NCI-H1092 (cell line): Measurements from ENCODE around the gene FTCD.

Source experiments
- DNase-seq: peaks from one replicate; lab custom pipeline; 2025; lab: John Stamatoyannopoulos, UW

Gene FTCD

GRCh38 chr21:46124083-46124925, 31.1 kb downstream of the FTCD start:
- no peak for DNase-seq

GRCh38 chr21:46122758-46123683, 32.4 kb downstream of the FTCD start:
- no peak for DNase-seq

DNA sequence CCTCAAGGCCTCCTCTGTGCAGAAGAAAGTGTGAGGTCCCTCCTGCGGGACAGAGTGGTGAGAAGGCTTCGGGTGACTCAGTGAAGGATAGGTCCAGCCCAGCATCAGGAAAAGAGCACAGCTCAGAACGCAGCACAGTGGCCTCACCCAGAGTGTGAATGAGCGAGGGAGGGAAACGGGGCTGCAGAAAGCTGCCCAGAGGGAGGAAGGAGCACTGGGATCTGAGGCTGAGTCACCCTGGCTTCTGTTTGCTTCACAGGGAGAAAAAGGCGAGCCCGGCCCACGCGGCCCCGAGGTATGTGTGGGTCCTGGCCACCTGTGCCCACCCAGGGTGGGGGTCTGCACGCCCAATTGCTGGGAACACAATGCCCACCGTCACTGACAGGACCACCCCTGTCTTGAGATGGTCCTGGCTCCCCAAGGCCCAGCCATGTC, 33.1 kb downstream of the FTCD start:
- DNase-seq = no peak

DNA sequence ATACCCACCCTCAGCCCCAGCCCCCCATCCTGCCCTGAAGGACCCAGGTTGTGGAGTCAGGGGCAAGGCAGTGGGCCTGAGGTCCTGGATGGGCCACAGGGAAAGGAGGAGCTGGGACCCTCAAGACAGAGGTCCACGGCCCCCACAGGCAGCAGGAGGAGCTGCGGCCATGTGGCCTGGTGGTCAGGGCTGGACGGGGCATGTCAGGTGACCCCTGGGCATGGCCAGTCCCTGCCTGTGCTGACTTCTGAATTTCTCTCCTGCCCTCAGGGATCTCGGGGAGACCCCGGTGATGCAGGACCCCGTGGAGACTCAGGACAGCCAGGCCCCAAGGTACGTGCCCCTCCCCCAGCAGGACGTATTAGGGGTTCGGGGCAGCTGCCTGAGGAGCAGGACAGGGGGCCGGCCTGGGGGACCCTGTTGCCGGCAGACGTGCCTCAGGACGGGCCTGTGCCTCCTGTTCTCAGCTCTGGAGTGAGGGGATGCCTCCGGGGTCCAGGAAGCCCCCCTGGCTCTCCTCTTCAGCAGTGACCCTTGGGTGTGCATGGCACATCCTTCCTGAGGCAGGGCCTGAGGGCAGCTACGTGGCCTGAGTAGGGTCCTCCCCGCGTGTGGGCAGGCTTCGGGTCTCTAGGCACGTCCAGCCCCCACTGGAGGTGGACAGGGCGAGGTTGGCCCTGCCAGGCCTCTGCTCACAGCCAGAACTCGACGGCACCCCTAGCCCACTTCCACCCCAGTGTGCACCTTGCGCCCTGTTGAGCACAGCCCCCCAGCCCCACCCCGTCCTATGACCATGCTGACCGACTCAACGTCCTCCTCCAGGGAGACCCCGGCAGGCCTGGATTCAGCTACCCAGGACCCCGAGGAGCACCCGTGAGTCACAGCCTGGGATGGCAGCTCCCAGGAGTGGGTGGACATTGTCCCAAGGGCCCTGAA, 33.8 kb downstream of the FTCD start:
- no peak for DNase-seq

DNA sequence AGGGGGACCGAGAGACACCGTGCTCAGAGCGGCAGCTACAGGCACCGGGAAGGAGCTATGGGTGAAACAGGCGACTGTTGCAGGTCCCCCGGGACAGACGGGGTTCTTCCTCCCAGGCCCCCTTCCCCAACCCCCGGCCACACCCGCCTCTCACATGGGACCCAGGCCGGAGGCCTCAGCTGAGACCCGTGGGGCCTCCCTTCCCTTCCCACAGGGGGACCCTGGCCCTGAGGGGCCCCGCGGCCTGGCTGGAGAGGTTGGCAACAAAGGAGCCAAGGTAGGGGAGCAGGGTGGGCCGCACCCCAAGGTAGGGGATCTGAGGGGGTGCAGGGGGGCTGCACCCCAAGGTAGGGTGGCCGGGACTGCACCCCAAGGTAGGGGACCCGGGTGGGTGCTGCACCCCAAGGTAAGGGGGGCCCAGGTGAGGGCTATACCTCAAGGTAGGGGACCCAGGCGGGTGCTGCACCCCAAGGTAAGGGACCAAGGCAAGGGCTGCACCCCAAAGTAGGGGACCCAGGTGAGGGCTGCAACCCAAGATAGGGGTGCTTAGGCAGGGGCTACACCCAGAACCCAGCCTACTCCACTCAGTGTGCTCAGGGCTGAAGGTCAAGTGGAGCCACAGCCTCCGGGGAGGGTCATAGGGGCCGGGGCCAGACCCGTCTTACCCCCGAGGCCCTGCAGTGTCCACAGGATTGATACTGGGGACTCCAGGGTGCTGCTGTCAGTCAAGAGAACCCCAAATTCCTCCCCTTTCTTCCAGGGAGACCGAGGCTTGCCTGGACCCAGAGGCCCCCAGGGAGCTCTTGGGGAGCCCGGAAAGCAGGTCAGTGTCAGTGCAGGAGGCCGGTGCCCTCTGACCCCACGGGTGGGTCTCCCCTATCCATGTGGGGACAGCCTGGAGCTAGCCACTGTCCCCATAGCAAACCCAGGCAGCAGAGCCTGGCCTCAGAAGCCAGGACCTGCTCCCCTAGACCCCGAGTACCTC, 34.8 kb downstream of the FTCD start:
- no peak for DNase-seq

GRCh38 chr21:46119637-46120271, 35.6 kb downstream of the FTCD start:
- DNase-seq = no peak

DNA sequence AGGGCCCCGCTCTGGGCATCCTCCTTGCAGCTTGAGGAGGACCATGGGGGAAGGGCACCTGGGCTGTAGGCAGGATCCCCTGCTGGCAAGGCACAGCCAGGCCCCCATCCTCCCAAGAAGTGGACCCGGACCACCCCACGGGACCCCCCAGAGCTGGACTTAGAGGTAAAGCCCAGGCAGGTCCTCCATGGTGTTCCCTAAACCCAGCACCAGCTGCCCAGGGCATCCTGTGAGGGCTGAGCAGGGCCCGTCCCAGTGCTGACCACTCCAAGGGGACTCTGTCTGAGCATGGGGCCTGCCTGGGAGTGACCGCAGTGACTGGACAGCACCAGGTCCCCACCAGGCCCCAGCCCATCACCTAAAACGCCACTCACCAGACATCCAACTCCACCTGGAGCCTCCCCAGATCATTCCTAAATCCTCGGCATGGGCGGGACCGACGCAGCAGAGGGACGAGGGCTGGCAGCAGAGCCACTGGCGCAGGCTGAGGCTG, 36.2 kb downstream of the FTCD start:
- DNase-seq = no peak

DNA sequence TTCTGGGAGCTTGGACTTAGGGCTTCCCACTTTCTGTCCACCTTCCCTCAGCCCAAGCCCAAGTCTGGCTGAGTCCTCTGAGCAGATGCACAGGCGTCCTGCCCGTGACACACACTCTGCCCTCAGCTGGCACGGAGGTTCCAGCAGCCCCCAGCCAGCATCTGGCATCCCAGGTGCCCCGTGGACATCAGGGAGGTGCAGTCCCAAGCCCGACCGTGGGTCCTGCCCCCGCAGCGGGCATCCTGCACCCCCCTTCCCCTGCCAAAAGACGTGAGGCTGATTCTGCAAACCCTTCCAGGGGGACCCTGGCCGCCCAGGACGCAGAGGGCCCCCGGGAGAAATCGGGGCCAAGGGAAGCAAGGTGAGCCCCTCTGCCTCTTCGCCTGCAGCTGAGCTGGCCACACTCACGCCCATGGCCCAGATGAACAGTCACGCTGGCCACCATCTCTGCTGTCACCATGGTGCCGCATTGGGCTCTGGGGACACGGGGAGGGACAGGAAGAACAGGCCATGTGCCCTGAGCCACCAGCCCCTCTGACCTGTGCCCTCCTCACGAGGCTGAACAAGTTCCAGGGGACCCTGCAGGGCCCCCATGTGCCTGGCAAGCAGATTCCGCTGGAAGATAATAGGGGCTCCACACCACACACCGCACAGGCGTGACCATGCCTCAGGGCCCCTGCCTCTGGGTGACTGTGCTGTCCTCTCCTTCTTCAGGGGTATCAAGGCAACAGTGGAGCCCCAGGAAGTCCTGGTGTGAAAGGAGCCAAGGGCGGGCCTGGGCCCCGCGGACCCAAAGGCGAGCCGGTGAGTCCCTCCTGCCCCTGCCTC, 36.8 kb downstream of the FTCD start:
- DNase-seq = no peak

DNA sequence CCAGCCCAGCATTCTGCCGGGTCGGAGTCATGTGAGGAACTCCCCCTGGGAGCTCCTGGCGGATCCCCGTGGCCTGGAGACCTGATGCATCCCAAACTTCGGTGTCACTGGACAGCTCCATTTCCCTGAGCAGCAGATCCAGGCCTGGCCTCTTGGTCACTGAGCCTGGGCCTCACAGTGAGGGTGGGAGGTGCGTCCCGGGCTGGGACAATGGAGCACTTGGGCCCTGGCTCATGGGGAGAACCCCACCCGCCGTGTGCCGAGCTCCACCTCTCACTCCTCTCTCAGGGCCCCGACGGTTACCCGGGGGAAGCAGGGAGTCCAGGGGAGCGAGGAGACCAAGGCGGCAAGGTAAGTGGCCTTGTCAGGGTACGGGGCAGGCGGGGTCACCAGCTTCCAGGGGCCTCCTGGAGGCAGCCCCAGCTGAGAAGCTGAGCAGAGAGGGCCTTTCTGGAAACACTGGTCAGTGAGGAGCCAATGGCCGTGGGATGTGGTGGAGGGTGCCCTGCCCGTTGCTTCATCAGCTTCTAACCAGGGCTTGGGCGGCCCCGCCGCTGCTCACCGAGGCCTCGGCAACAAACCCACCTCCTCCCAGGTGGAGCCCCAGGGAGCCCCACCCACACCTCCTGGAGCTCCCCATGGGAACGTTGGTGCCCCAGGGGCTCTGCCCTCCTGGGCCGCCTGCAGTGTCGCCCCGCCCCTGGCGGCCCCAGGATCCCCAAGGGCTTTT, 37.6 kb downstream of the FTCD start:
- no peak for DNase-seq

GRCh38 chr21:46116776-46117585, 38.4 kb downstream of the FTCD start:
- no peak for DNase-seq

DNA sequence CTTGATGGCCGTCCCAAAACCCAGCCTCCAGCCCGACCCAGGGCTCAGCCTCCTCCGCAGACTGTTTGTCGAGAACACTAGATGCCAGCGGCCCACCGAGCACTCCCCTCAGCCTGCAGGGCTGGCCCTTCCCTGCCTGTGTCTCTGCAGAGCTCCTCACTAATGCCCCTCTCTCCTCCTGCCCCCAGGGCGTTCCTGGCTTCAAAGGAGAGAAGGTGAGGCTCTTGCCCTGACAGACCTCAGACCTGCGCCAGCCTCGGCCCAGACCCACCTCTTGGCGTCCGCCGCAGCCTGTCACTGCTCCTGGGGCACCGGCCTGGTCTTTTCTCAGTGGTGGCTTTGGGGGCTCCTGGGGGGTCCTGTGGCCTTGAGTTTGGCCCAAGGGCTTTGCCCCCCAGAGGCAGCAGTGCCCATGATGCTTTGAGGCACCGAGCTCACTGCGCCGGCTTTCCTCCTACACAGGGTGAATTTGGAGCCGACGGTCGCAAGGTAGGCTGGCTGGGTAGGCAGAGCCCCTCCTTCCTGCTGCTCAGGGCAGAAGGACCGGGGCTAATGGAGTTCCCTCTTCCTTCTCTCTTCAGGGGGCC, 39.1 kb downstream of the FTCD start:
- DNase-seq = no peak

DNA sequence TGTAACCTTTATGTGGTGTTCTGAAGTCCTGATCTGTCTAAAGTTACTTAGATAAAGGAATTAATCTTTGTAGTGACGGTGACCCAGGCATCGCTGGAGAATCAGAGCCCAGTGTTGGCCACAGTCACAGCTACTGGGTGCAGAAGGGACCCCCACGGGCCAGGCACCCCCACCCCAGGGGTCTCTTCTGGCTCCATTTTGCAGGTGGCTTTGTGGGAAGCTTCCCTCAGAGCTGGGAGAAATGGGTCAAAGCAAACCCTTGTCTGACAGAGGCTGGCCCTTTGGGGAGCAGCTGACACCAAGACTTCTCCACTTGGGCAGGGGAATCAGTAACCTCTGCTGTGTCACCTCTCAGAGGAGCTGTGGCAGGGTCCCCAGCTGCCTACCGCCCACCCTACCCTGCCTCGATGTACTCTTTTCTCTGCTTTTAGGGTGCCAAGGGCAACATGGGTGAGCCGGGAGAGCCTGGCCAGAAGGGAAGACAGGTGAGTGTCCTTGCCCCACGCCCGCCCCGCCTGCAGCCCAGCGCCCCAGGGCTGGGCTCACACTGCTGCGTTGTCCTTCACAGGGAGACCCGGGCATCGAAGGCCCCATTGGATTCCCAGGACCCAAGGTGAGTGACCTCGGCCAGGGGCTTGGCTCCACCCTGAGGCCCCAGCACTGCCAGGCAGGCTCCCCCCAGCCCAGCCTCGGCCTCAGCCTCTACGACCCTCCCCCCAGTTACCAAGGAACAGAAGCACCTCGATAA, 39.8 kb downstream of the FTCD start:
- no peak for DNase-seq

- DNase-seq = no peak
These were observed 40.4 kb downstream of the FTCD start for GRCh38 chr21:46114963-46115362.

DNA sequence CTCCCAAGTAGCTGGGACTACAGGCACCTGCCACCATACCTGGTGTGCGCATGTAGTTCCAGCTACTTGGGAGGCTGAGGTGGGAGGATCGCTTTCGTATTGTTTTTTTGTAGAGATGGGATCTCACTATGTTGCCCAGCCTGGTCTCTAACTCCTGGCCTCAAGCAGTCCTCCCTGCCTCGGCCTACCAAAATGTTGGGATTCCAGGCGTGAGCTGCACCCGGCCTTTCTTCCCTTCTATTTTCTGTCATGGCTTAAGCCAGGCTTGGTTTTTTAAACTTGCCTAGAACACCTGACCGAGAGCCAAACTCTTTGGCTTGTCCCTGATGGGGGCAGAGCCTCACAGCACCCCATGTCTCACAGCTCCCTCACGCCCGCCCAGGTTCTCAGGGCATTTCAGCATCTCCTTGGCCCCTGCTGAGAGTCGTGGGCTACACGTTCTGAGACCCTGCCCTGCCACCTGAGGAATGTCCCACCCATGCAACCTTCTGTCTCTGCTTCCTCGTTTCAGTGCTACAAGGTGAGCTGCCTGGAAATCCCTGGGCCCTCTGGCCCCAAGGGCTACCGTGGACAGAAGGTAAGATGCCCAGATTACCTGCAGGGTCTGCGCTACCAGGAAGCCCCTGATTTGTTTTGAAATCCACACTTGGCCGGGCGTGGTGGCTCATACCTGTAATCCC, 41.7 kb downstream of the FTCD start:
- DNase-seq = no peak

DNA sequence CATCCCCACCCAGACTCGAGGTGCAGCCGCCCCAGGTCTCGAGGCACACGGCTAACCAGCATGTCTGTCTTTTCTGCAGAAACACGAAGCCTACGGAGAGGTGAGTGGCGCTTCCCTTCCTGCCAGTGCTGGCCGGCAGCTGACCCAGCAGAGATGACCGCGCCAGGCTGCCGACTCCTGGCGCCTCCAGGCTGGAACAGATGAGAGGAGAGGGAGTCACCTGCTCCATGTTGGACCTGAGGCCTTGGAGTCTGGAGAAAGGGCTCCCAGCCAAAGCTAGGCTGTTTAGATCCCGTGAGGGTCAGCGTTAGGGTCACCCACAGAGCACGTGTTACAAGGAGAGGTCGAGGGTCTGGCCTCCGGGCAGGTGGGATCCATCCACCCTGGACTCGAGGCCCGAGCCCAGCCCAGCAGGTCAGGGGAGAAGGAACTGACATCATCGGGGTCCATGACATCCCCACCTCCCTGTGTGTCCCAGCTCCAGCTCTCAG, 42.6 kb downstream of the FTCD start:
- no peak for DNase-seq
